IPS-20b (cell line): ENCODE data around the gene PSMD11.
"Not testable (repeated sequence)": the region's sequence is repeated elsewhere in the genome, so short reads cannot be mapped to it uniquely, and the experiment has no call there.

ENCODE experiments used
- H3K27ac ChIP-seq: one replicate; pipeline ENCODE4 v1.5.1; 2013; ENCODE audit warnings: low read length
- H3K27me3 ChIP-seq: 2 replicates; pipeline ENCODE4 v1.6.1; 2013; ENCODE audit warnings: mild to moderate bottlenecking, low read length, inconsistent platforms; ENCODE audit not compliant: insufficient read depth
- H3K36me3 ChIP-seq: 2 replicates; pipeline ENCODE4 v1.6.1; 2013; ENCODE audit warnings: low read depth, mild to moderate bottlenecking, inconsistent platforms, low read length, moderate library complexity; ENCODE audit not compliant: insufficient read depth
- H3K4me1 ChIP-seq: 2 replicates; pipeline ENCODE4 v1.6.1; 2013; ENCODE audit warnings: mild to moderate bottlenecking, control low read depth, inconsistent platforms, low read length, moderate library complexity; ENCODE audit not compliant: insufficient read depth
- H3K4me3 ChIP-seq: 2 replicates; pipeline ENCODE4 v1.5.1; 2013; ENCODE audit warnings: mild to moderate bottlenecking, low read length, inconsistent platforms
- H3K9ac ChIP-seq: 2 replicates; pipeline ENCODE4 v1.6.1; 2013; ENCODE audit warnings: low read depth, mild to moderate bottlenecking, inconsistent platforms, low read length, moderate library complexity
- H3K9me3 ChIP-seq: 2 replicates; pipeline ENCODE4 v1.6.1; 2013; ENCODE audit warnings: mild to moderate bottlenecking, low read depth, low read length, inconsistent platforms; ENCODE audit not compliant: insufficient read depth

Gene PSMD11

GRCh38 chr17:32444301-32445073 lies at the start of gene PSMD11:
Gene PSMD11, plus strand, starts transcription at chr17:32444510. Its CDS starts 14 bp downstream, at chr17:32444524.
- no peaks in the 10 kb centered on the region for H3K9me3 ChIP-seq
- peaks cover 13% of the 10 kb centered on the region for H3K27me3 ChIP-seq
- H3K9ac ChIP-seq, result peak within 1 kb of the TSS; percentile 97
- peaks cover 36% of the 10 kb centered on the region for H3K36me3 ChIP-seq
- peak within 1 kb of the TSS; percentile 98 for H3K4me3 ChIP-seq
- peak within 1 kb of the TSS; percentile 66 for H3K27ac ChIP-seq
- H3K4me1 ChIP-seq, result peaks cover 5% of the 10 kb centered on the region; the same call in 1 of the 2 replicates

GRCh38 chr17:32396343-32396742 lies 48.0 kb upstream of the PSMD11 start:
- Histone ChIP-seq H3K36me3 (no peaks in the 10 kb centered on the region), H3K9me3 (no peaks in the 10 kb centered on the region; the same call in 1 of the 2 replicates), H3K4me1 (no peaks in the 10 kb centered on the region), H3K27me3 (no peaks in the 10 kb centered on the region), H3K27ac (no peak overlapping the region), H3K9ac (no peak overlapping the region), H3K4me3 (no peak overlapping the region)

- Histone ChIP-seq H3K36me3 (no peaks in the 10 kb centered on the region), H3K4me3 (no peak overlapping the region), H3K27me3 (no peaks in the 10 kb centered on the region), H3K9ac (no peak overlapping the region), H3K27ac (no peak overlapping the region), H3K4me1 (no peaks in the 10 kb centered on the region), H3K9me3 (no peaks in the 10 kb centered on the region)
These were observed 45.4 kb upstream of the PSMD11 start for GRCh38 chr17:32398946-32399345.

GRCh38 chr17:32410085-32410484 lies 34.2 kb upstream of the PSMD11 start:
- not testable (repeated sequence) for H3K36me3 ChIP-seq, H3K9ac ChIP-seq, H3K27me3 ChIP-seq, H3K4me3 ChIP-seq, H3K9me3 ChIP-seq, H3K27ac ChIP-seq, H3K4me1 ChIP-seq

GRCh38 chr17:32426894-32427293 lies 17.4 kb upstream of the PSMD11 start:
- no peaks in the 10 kb centered on the region for H3K4me1 ChIP-seq
- H3K9ac ChIP-seq, result no peak overlapping the region
- H3K9me3 ChIP-seq, result peaks cover 18% of the 10 kb centered on the region
- no peaks in the 10 kb centered on the region for H3K27me3 ChIP-seq
- no peak overlapping the region for H3K27ac ChIP-seq
- H3K36me3 ChIP-seq, result no peaks in the 10 kb centered on the region
- H3K4me3 ChIP-seq, result no peak overlapping the region

- peaks cover 18% of the 10 kb centered on the region for H3K9me3 ChIP-seq
- H3K27me3 ChIP-seq, result no peaks in the 10 kb centered on the region
- H3K9ac ChIP-seq, result no peak overlapping the region
- H3K36me3 ChIP-seq, result no peaks in the 10 kb centered on the region
- H3K4me1 ChIP-seq, result no peaks in the 10 kb centered on the region
- no peak overlapping the region for H3K27ac ChIP-seq
- H3K4me3 ChIP-seq, result no peak overlapping the region
These were observed 14.7 kb upstream of the PSMD11 start for GRCh38 chr17:32429598-32429997.

GRCh38 chr17:32440722-32441121 lies 3.6 kb upstream of the PSMD11 start:
- Histone ChIP-seq H3K4me3 (no peak overlapping the region), H3K4me1 (no peaks in the 10 kb centered on the region), H3K36me3 (peaks cover 2% of the 10 kb centered on the region; the same call in 1 of the 2 replicates), H3K27ac (no peak overlapping the region), H3K9me3 (no peaks in the 10 kb centered on the region), H3K9ac (no peak overlapping the region), H3K27me3 (peaks cover 13% of the 10 kb centered on the region)

- H3K9ac ChIP-seq, result no peak overlapping the region
These were observed 2.4 kb upstream of the PSMD11 start for GRCh38 chr17:32441886-32442285.

GRCh38 chr17:32443827-32444300 lies 446 bp upstream of the PSMD11 start:
- peak overlapping the region; percentile 65 for H3K4me3 ChIP-seq
- no peak overlapping the region for H3K9ac ChIP-seq
- peaks cover 13% of the 10 kb centered on the region for H3K27me3 ChIP-seq
- H3K36me3 ChIP-seq, result peaks cover 29% of the 10 kb centered on the region
- H3K4me1 ChIP-seq, result peaks cover 5% of the 10 kb centered on the region; the same call in 1 of the 2 replicates
- no peaks in the 10 kb centered on the region for H3K9me3 ChIP-seq
- no peak overlapping the region for H3K27ac ChIP-seq

More at GRCh38 chr17:32441886-32442285, 2.4 kb upstream of the PSMD11 start:
- H3K4me3 ChIP-seq, result no peak overlapping the region
- H3K9me3 ChIP-seq, result no peaks in the 10 kb centered on the region
- peaks cover 13% of the 10 kb centered on the region for H3K27me3 ChIP-seq
- H3K4me1 ChIP-seq, result peaks cover 5% of the 10 kb centered on the region; the same call in 1 of the 2 replicates
- H3K36me3 ChIP-seq, result peaks cover 10% of the 10 kb centered on the region
- H3K27ac ChIP-seq, result no peak overlapping the region

- Histone ChIP-seq H3K4me3 (peak overlapping the region; percentile 98), H3K9ac (peak overlapping the region; percentile 97), H3K36me3 (peaks cover 41% of the 10 kb centered on the region), H3K27me3 (peaks cover 13% of the 10 kb centered on the region), H3K9me3 (no peaks in the 10 kb centered on the region), H3K4me1 (peaks cover 5% of the 10 kb centered on the region; the same call in 1 of the 2 replicates), H3K27ac (peak overlapping the region; percentile 66)
These were observed 735 bp downstream of the PSMD11 start for GRCh38 chr17:32445074-32445415.

- Histone ChIP-seq H3K9me3 (no peaks in the 10 kb centered on the region), H3K36me3 (peaks cover 45% of the 10 kb centered on the region), H3K27me3 (peaks cover 13% of the 10 kb centered on the region), H3K9ac (peak overlapping the region; percentile 97; the same call in 1 of the 2 replicates), H3K27ac (no peak overlapping the region), H3K4me3 (peak overlapping the region; percentile 98), H3K4me1 (peaks cover 5% of the 10 kb centered on the region; the same call in 1 of the 2 replicates)
These were observed 1.2 kb downstream of the PSMD11 start for GRCh38 chr17:32445497-32445896.

GRCh38 chr17:32445971-32446370 lies 1.7 kb downstream of the PSMD11 start:
- peaks cover 12% of the 10 kb centered on the region for H3K27me3 ChIP-seq
- no peaks in the 10 kb centered on the region for H3K9me3 ChIP-seq
- peaks cover 50% of the 10 kb centered on the region for H3K36me3 ChIP-seq
- peaks cover 5% of the 10 kb centered on the region; the same call in 1 of the 2 replicates for H3K4me1 ChIP-seq
- H3K27ac ChIP-seq, result no peak overlapping the region
- peak overlapping the region; percentile 97; the same call in 1 of the 2 replicates for H3K9ac ChIP-seq
- H3K4me3 ChIP-seq, result peak overlapping the region; percentile 98
